ENCODE results near the gene GLCE.

The GLCE gene

DNA sequence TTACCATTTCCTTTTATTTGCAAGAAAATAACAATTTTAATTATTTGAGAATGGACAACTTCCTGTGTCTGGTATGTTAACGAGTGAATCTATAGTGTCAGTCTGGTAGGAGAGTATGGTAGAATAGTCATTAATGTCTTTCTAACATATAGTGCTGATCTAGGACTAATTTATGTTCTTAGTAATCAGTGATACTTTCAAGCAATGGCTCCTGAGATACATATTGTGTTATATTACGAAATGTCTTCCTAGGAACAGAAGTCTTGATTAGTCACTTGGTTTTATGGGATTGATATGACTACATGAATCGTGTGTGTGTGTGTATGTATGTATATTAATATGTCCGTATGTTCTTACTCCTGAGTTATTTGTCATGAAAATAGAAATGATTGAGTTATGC lies 71.7 kb downstream of the GLCE start:
- TF ChIP-seq, protein P1, sequence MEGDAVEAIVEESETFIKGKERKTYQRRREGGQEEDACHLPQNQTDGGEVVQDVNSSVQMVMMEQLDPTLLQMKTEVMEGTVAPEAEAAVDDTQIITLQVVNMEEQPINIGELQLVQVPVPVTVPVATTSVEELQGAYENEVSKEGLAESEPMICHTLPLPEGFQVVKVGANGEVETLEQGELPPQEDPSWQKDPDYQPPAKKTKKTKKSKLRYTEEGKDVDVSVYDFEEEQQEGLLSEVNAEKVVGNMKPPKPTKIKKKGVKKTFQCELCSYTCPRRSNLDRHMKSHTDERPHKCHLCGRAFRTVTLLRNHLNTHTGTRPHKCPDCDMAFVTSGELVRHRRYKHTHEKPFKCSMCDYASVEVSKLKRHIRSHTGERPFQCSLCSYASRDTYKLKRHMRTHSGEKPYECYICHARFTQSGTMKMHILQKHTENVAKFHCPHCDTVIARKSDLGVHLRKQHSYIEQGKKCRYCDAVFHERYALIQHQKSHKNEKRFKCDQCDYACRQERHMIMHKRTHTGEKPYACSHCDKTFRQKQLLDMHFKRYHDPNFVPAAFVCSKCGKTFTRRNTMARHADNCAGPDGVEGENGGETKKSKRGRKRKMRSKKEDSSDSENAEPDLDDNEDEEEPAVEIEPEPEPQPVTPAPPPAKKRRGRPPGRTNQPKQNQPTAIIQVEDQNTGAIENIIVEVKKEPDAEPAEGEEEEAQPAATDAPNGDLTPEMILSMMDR (IDR thresholded peaks at IDR 0.05; ENCODE audit: insufficient read depth, low read length, poor library complexity, severe bottlenecking), result no peak
- Histone ChIP-seq H3K4me3 (replicated peaks; ENCODE audit: low read depth, low read length) (no peak overlapping the region), H3K36me3 (ENCODE audit: control insufficient read depth, insufficient read depth, low read length) (no peaks in the 10 kb centered on the region), H3K27me3 (replicated peaks; ENCODE audit: control insufficient read depth, insufficient read depth, low read length) (no peaks in the 10 kb centered on the region)
- no peak for DNase-seq (ENCODE audit: extremely low read depth, insufficient read length)

DNA sequence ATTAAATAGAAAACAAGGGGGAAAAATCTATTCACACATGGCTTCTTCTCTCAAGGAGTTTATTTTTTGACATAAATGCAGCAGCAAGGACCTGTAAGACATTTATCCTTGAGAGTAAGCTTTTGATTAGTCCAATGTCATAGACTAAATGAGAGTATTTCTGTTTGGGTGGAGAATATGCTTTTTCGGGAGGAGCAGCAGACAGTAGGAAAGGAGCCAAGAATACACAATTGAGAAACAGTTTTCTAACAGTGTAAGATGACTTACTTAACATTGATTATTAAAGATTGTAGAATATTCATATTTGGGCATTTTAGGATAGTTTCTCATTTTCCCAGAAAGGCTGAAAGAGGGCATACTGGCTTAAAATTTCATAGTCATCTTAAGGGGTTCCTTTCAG lies 72.3 kb downstream of the GLCE start:
- DNase-seq (ENCODE audit: extremely low read depth, insufficient read length), result no peak
- TF ChIP-seq, protein P1 (IDR thresholded peaks at IDR 0.05; ENCODE audit: insufficient read depth, low read length, poor library complexity, severe bottlenecking), result no peak
- Histone ChIP-seq H3K27me3 (replicated peaks; ENCODE audit: control insufficient read depth, insufficient read depth, low read length) (no peaks in the 10 kb centered on the region), H3K36me3 (ENCODE audit: control insufficient read depth, insufficient read depth, low read length) (no peaks in the 10 kb centered on the region), H3K4me3 (replicated peaks; ENCODE audit: low read depth, low read length) (no peak overlapping the region)

DNA sequence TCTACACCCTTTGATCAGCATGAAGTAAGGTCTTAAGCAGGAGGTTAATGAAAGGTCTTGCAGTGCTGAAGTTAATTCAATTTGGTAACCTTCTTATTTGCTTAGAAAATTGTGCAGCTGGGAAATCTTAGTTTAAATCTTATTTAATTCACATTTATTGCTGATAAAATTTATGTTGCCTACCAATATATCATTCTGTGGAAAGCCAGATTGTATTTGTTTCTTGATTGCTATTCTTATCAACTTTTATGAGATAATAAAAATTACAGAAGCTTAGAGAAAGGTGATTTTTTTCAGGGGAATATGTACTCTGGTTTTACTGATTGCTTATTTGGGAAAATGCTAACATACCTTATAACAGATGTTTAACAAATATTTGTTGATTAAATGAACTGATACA lies 74.2 kb downstream of the GLCE start:
- Histone ChIP-seq H3K36me3 (ENCODE audit: control insufficient read depth, insufficient read depth, low read length) (no peaks in the 10 kb centered on the region), H3K27me3 (replicated peaks; ENCODE audit: control insufficient read depth, insufficient read depth, low read length) (no peaks in the 10 kb centered on the region), H3K4me3 (replicated peaks; ENCODE audit: low read depth, low read length) (no peak overlapping the region)
- TF ChIP-seq, protein P1 (IDR thresholded peaks at IDR 0.05; ENCODE audit: insufficient read depth, low read length, poor library complexity, severe bottlenecking), result no peak
- no peak for DNase-seq (ENCODE audit: extremely low read depth, insufficient read length)

DNA sequence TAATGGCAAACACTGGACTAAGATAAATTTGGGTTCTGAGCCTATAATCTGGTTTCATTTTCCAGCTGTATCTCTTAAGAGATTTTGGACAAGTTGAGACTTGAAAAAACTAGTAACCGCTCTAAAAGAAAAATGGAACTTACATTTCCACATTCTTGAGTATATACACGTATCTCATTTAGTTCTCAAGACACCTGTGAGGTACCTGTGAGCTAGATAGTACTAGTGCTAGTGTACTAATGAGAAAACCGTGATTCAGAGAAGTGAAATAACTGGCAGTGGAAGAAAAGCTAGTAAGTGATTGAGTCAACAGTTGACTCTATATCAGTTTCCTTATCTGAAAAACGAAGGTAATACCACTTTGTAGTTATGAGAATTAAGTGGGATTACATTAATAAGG lies 76.1 kb downstream of the GLCE start:
- no peaks in the 10 kb centered on the region for H3K36me3 ChIP-seq (ENCODE audit: control insufficient read depth, insufficient read depth, low read length)
- no peak overlapping the region for H3K4me3 ChIP-seq (replicated peaks; ENCODE audit: low read depth, low read length)
- DNase-seq (ENCODE audit: extremely low read depth, insufficient read length), result no peak
- TF ChIP-seq, protein P1 (IDR thresholded peaks at IDR 0.05; ENCODE audit: insufficient read depth, low read length, poor library complexity, severe bottlenecking), result no peak
- no peaks in the 10 kb centered on the region for H3K27me3 ChIP-seq (replicated peaks; ENCODE audit: control insufficient read depth, insufficient read depth, low read length)

DNA sequence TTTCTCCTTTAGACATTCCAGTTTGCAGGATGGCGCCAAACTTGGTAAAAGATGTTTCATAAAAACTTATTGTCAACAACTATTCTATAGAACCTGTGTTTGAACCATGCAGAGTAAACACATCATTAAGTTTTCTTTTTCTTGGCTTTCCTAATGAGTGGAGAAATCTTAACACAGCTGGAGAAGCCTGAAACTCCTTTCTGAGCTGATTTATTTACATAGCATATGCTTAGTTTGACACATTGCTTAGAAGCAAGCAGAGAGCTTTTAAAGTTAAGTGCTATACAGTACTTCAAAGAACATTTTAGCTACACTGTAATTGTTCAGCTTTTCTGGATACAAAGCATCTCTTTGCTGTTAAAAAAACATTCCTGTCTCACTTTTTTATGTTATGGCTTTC lies 77.3 kb downstream of the GLCE start:
- no peaks in the 10 kb centered on the region for H3K27me3 ChIP-seq (replicated peaks; ENCODE audit: control insufficient read depth, insufficient read depth, low read length)
- H3K36me3 ChIP-seq (ENCODE audit: control insufficient read depth, insufficient read depth, low read length), result no peaks in the 10 kb centered on the region
- TF ChIP-seq, protein P1 (IDR thresholded peaks at IDR 0.05; ENCODE audit: insufficient read depth, low read length, poor library complexity, severe bottlenecking), result no peak
- no peak overlapping the region for H3K4me3 ChIP-seq (replicated peaks; ENCODE audit: low read depth, low read length)
- DNase-seq (ENCODE audit: extremely low read depth, insufficient read length), result no peak

DNA sequence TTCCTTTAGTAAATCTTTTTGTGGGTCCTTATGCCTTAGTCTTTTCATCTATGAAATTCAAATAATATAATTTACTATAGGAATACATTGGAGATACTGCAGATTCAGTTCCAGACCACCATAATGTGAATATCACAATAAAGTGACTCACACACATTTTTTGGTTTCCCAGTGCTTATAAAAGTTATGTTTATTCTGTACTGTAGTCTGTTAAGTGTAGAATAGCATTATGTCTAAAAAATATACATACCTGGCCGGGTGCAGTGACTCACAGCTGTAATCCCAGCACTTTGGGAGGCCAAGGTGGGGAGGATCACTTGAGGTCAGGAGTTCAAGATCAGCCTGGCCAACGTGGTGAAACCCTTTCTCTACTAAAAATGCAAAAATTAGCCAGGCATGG lies 84.4 kb downstream of the GLCE start:
- no peaks in the 10 kb centered on the region for H3K36me3 ChIP-seq (ENCODE audit: control insufficient read depth, insufficient read depth, low read length)
- DNase-seq (ENCODE audit: extremely low read depth, insufficient read length), result no peak
- H3K4me3 ChIP-seq (replicated peaks; ENCODE audit: low read depth, low read length), result no peak overlapping the region
- no peaks in the 10 kb centered on the region for H3K27me3 ChIP-seq (replicated peaks; ENCODE audit: control insufficient read depth, insufficient read depth, low read length)
- TF ChIP-seq, protein P1 (IDR thresholded peaks at IDR 0.05; ENCODE audit: insufficient read depth, low read length, poor library complexity, severe bottlenecking), result no peak
